ENCODE results near the gene CD5L.

CD5L gene

DNA sequence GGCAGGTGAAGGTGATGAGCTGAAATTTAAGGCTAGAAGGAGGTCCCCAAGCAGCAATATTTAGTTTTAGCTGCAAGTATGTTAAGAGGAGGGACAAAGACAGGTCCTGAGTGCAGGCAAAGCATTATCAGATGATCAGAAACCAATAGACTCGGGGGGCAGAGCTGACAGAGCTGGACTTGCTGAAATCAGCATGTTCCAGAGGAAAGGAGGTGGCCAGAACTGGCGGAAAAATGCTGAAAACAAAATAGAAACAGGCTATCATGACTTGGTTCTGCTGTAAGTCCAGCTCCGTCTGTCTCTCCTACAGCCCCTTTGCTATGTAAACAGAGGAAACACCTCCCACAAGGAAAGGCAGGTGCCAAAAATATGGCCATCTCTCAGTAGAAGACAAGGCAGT is at the start of gene CD5L:
Gene CD5L (minus strand): TSS at position 101 of the 400 bp plus-strand sequence. CDS start 107 bp downstream, outside the sequence.
- DNase-seq: no peak

DNA sequence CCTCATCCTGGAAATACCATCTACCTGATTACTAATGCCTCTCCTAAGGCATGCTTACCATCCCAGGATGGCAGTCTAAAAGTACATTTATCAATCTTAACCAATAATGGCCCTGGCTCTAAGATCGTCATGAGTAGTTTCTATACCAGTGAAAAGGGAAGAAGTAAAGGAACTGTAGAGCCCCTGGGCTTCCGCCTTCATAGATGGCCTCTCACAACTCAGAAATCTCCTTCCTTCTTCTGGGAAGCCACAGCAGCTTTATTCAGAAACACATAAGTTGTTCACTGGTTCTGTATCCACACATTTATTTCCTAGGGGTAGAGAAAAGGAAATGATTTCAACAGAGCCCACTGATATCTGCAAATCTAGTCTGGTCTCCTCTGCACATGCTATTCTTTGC is 41.0 kb upstream of the CD5L start:
- no peak for DNase-seq

DNA sequence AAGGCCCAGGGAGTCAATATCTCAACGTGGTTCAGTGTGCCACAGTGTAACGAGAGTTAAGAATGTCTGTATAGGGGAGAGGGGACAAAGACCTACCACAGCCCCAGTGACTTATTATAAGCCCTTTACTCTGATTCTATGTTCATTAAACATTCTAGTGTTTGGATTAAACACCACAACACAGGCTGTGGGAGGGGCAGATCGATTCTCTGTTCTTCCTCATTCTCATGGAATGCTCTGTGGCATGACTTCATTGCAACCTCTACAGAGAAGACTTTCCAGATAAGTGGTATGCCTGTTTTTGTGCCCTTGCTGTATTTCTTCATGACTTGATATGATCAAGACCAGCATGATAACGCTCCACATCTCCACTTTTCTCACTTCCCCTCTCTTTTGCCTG is 39.0 kb upstream of the CD5L start:
- no peak for DNase-seq

DNA sequence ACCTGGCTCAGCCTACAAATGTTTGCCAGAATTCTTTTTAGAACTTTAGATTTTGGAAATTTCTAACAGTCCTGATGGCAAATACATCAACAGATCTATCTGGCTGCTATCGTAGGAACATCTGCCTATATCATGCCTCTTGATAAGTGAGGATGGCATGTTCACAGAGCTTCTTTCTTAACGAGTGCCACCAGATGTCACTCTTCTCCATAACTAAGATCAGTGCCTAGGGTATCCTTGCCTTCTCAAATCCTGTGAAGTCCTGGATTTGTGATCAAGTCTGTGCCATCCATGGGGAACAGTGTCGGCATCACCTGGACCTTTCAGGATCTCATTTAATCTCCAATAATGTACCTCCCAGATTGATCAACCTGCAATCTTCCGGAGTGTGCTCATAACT is 36.5 kb upstream of the CD5L start:
- DNase-seq: no peak

- no peak for DNase-seq
Measured at GRCh38 chr1:157870490-157870889, 28.9 kb upstream of the CD5L start.

- no peak for DNase-seq
Measured at GRCh38 chr1:157868654-157869053, 27.0 kb upstream of the CD5L start.

DNA sequence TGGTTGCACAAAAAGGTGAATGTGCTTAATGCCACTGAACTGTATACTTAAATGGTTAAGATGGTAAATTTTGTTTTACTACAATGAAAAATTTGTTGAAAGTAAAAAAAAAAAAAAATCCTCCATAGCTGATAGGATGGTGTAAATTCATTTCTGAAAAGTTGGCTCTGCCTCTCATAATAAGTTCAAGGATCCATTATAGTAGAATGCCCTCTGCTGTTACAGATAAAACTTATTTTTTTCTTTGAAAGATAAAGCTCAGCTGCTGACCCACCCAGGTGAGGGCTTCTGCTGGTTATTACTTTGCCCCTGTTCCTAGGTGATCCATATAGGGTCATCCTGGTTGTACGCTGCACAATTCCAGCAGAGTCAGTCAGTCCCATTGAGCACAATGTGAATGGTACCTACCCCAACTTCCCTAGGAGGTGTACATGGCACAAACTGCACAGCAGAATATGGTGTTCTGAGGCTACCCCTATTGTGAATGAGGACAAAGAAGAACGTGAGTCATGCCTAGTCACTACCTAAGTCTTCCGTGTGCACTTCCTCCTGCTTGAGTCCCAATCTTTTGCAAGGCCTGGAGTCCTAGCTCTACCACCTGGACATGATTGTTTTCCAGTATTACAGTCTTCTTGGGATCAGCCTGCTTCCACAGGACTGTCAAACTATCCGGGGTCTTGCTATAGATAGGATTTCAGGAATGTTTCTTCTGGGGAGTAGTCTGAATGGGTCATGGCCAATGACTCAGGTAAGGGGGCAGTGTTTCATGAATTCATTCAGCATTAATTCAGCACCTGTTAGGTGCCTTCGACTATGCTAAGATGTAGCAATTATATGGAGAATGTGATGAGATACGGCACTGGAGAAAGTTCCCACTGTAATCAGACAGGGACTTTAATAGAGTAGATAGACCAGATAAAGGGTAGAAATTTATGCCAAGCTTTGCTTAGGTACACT is 20.8 kb upstream of the CD5L start:
- no peak for DNase-seq

DNA sequence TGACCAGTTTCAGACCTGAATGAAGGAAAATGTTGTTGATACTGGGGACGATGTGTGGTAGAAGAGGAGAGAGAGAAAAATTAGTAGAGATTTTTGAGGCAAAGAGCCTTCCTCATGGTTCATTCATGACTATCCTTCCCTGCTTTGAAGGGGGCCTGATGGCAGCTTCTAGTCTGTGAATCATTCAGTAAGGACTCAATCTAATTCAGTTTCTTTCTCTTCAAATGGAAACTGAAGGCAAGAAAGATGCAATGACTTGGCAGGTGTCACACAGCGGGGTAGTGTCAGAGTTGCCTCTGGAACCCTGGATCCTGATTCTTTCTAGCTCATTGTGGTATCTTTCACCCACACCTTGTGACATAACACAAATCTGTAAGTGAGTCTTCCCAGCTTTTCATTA is 14.9 kb upstream of the CD5L start:
- no peak for DNase-seq

- DNase-seq: no peak
Measured at GRCh38 chr1:157852476-157852875, 10.9 kb upstream of the CD5L start.

GRCh38 chr1:157849229-157849875 is 7.7 kb upstream of the CD5L start:
- DNase-seq: no peak

- DNase-seq: no peak
Measured at GRCh38 chr1:157844089-157844830, 2.7 kb upstream of the CD5L start.

GRCh38 chr1:157842939-157843338 is 1.3 kb upstream of the CD5L start:
- no peak for DNase-seq

DNA sequence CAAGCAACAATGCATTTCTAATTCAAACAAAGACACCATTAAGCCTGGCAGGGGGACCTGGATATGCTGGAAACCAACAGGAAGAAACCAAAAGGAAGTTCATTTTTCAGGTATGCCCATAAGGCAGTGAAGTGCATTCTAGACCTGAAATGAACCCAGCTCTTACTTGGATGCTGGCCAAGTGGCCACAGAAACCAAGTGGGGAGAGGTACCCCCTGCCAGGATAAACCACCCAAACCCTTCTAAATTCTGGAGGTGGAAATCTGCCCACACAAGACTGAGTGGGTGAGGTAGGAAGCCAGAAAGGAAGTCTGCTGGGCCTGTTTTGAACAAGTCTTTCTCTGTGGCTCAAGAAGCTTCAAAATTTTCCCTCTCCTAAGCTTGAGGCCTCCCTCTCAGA is 2.6 kb downstream of the CD5L start:
- DNase-seq: no peak

DNA sequence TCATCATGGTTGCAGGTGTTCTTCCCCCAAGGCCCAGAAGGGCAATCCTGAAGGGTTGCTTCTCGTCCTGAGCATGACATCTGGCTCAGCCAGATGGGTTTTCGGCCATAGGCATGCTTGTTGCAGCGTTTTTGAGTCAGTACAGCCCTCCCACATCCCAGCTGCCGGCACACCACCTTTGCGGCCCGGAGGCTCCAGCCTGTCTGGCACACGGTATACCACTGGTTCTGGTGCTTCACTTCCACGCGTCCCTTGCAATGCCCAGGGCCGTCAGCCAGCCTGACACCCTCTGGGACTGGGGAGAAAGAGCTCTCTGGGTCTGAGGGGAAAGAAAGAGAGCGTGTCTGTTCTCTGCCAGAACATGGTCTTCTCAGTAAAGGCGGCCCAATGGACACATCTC is 7.2 kb downstream of the CD5L start:
- DNase-seq: no peak

DNA sequence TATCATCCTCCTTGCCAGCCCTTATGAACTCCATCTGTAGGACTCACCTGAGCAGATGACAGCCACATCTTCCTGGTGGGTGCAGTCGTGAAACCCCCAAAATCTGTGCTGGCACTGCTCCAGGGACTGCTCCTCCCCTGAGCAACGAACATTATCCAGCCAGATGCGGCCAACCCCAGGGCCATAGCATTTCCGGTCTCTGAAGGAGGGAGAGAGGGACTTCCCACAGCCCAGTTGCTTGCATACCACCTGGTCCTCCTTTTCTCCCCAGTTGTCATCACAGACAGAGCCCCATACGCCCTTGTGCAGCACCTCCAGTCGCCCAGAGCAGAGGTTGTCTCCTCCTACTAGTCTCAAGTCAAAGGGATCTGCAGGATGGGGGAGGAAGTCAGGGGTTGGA is 8.5 kb downstream of the CD5L start:
- DNase-seq: no peak

- DNase-seq: no peak
Measured at GRCh38 chr1:157831968-157832626, 9.5 kb downstream of the CD5L start.

- DNase-seq: no peak
Measured at GRCh38 chr1:157830887-157831286, 10.7 kb downstream of the CD5L start.

DNA sequence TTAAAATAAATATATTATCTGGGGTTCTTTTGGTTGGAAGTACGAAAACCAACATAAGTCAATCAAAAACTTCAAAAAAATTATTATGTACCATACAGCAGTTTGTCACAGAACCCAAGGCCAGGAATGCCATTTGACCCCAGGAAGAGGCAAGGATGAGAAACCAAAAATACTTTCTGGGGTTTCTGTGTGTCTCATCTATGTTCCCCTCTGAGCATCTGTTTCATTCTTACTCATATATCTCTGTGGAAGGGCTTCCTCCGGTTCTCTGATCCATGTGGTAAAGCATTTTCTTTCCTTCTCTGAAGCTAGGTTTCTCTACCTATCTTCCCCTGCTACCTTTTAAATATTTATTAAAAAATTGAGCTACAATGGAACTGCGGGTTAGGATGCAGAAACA is 11.9 kb downstream of the CD5L start:
- DNase-seq: no peak

DNA sequence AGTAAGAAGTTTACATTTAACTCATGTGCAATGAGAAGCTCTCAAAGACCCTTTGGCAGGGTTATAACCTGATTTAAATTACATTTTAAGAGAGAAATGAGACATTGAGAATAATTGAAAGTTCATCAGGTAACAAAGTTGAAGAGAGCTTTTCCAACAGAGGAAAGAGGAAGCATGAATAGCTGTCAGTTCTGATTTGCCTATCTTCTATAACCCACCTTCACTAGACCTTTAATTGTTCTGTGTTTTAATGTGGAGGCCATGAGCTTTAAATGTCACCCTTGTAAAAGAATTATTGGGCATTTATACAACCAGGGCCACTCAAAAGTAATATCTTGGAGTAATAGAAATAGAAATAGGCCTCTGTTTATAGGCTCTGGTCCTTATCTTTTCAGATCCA is 12.4 kb downstream of the CD5L start:
- no peak for DNase-seq

- DNase-seq: no peak
Measured at GRCh38 chr1:157820299-157820698, 21.3 kb downstream of the CD5L start.

DNA sequence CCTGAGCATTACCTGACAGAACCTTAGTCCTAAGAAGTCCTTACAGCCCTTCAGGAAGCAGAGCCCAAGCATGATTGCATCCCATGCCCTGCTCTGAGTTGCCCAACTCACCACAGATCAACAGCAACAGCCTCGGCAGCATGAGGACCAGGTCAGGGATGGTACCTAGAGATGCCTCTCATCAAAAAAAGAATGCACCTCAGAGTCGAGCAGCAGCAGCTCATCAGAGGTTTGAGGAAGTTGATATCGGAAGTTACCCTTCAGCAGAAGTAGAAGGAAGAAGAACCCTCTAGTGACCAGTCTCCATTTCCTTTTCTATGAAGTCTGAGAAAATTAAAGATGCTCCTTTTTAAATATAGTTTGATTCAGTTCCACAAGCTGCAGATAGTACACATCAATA is 21.7 kb downstream of the CD5L start, which contains the start of gene FCRL1:
Gene FCRL1 (minus strand): TSS at position 225 of the 400 bp plus-strand sequence. CDS start 83 bp downstream, at position 142.
- DNase-seq: no peak

DNA sequence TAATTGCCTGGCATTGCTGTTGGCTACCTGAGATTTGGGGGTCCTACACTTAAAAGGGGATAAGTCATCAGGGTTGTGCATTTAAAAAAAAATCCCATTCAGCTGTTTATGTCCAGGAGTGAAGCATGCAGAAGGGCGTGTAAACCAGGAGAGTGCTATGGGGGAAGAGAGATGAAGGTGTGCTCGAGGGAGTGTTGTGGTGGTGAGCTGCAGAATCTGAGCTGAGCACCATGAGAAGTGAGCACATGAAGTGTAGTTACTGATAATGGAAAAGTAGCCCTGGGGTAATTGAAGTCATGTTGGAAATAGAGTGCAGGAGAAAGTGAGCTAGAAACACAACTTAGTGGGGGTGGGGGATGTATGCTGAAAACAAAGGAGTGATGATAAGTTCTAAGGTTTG is 22.4 kb downstream of the CD5L start:
- DNase-seq: no peak

GRCh38 chr1:157813269-157813668 is 28.3 kb downstream of the CD5L start:
- DNase-seq: no peak

Measured in activated T-cell treated with anti-CD3 and anti-CD28 coated beads, Interleukin-2, amount 50 U/mL, for 48 hours (primary cell).